ENCODE data around the gene TANC1.

TANC1 gene

GRCh38 chr2:159175182-159175581, 206.7 kb downstream of the TANC1 start:
- DNase-seq = no peak

- no peak for DNase-seq
Measured at GRCh38 chr2:159175927-159176326, 207.5 kb downstream of the TANC1 start.

- no peak for DNase-seq
Measured at GRCh38 chr2:159176555-159176954, 208.1 kb downstream of the TANC1 start.

GRCh38 chr2:159177357-159177756, 208.9 kb downstream of the TANC1 start:
- DNase-seq = no peak

GRCh38 chr2:159177957-159178356, 209.5 kb downstream of the TANC1 start:
- no peak for DNase-seq

GRCh38 chr2:159179096-159179495, 210.7 kb downstream of the TANC1 start:
- no peak for DNase-seq

GRCh38 chr2:159179696-159180095, 211.3 kb downstream of the TANC1 start:
- no peak for DNase-seq

- DNase-seq = no peak
Measured at GRCh38 chr2:159183346-159183745, 214.9 kb downstream of the TANC1 start.

GRCh38 chr2:159185401-159186130, 217.1 kb downstream of the TANC1 start:
- DNase-seq = no peak

- no peak for DNase-seq
Measured at GRCh38 chr2:159186462-159186861, 218.0 kb downstream of the TANC1 start.

- no peak for DNase-seq
Measured at GRCh38 chr2:159187106-159187505, 218.7 kb downstream of the TANC1 start.

GRCh38 chr2:159188449-159188848, 220.0 kb downstream of the TANC1 start:
- no peak for DNase-seq

- no peak for DNase-seq
Measured at GRCh38 chr2:159192371-159192918, 224.0 kb downstream of the TANC1 start.

- DNase-seq = no peak
Measured at GRCh38 chr2:159193791-159194190, 225.4 kb downstream of the TANC1 start.

- DNase-seq = no peak
Measured at GRCh38 chr2:159194241-159194640, 225.8 kb downstream of the TANC1 start.

- no peak for DNase-seq
Measured at GRCh38 chr2:159195697-159196096, 227.3 kb downstream of the TANC1 start.

- DNase-seq = no peak
Measured at GRCh38 chr2:159196393-159196925, 228.0 kb downstream of the TANC1 start.

GRCh38 chr2:159199236-159199635, 230.8 kb downstream of the TANC1 start:
- no peak for DNase-seq

GRCh38 chr2:159199761-159200465, 231.5 kb downstream of the TANC1 start:
- DNase-seq = no peak

- no peak for DNase-seq
Measured at GRCh38 chr2:159200498-159200897, 232.1 kb downstream of the TANC1 start.

- no peak for DNase-seq
Measured at GRCh38 chr2:159201360-159202063, 233.1 kb downstream of the TANC1 start.

GRCh38 chr2:159202568-159203071, 234.2 kb downstream of the TANC1 start:
- DNase-seq = no peak
